Activated B cell treated with CpG ODN at 0.5 μM for 24 hours (primary cell): ENCODE data around the gene TRIM65. TPM values are rescaled to one million over a fixed set of nuclear protein-coding genes. Genes with fewer than 3 reads are reported as not detected.
A peak's percentile ranks its signal among the peaks of the same experiment; 100 is the strongest.

ENCODE experiments used
- ATAC-seq: fragments of 200-7000 bp; cut with Tn5 transposase; one replicate; pipeline ENCODE4 v1.10.0; 2021; ENCODE audit warnings: low read depth, mild to moderate bottlenecking, moderate library complexity
- CTCF ChIA-PET: fragments of 350-600 bp; sonication (Branson Sonifier 250); formaldehyde crosslinking; loops from one replicate; lab custom pipeline; 2021; ENCODE audit warnings: antibody characterized with exemption; lab: Charles Lee
- POLR2A ChIA-PET: fragments of 350-600 bp; sonication (Branson Sonifier 250); formaldehyde crosslinking; loops from one replicate; lab custom pipeline; 2021; ENCODE audit warnings: antibody characterized with exemption; lab: Charles Lee
- DNase-seq: peaks from one replicate; pipeline ENCODE4 v3.0.0; 2022
- H3K27ac Mint-ChIP-seq: one replicate; pipeline ENCODE4 v1.8.0; 2020; ENCODE audit warnings: mixed read lengths
- H3K27me3 Mint-ChIP-seq: one replicate; pipeline ENCODE4 v1.8.0; 2021; ENCODE audit warnings: mixed read lengths
- H3K36me3 Mint-ChIP-seq: one replicate; pipeline ENCODE4 v1.8.0; 2021; ENCODE audit warnings: low read depth, mixed read lengths
- H3K4me1 Mint-ChIP-seq: one replicate; pipeline ENCODE4 v1.8.0; 2021; ENCODE audit warnings: mixed read lengths
- H3K4me3 Mint-ChIP-seq: one replicate; pipeline ENCODE4 v1.8.0; 2020; ENCODE audit warnings: mild to moderate bottlenecking, mixed read lengths
- H3K9me3 Mint-ChIP-seq: one replicate; pipeline ENCODE4 v1.8.0; 2020; ENCODE audit warnings: mixed read lengths
- CTCF ChIP-seq: fragments of 200-600 bp; IDR thresholded peaks from one replicate; pipeline ENCODE4 v1.8.0; 2022; ENCODE audit warnings: antibody characterized with exemption, mild to moderate bottlenecking
- intact Hi-C: fragments of 100-400 bp; cut with micrococcal nuclease; formaldehyde crosslinking; loops from one replicate; pipeline ENCODE4 v1.15.1; 2024
- total RNA-seq: library from RNA; stranded (reverse); gene quantifications from 2 replicates; pipeline ENCODE4 v1.2.3, GENCODE V29; 2022

Gene TRIM65
- total RNA-seq, 1 donor from 2014 or later, result 22.4 TPM

GRCh38 chr17:75849724-75850123 is 47.0 kb downstream of the TRIM65 start:
- Mint-ChIP-seq H3K36me3 (peaks cover 64% of the 10 kb centered on the region), H3K27me3 (no peaks in the 10 kb centered on the region), H3K4me1 (peaks cover 40% of the 10 kb centered on the region), H3K4me3 (no peak overlapping the region), H3K27ac (no peak overlapping the region), H3K9me3 (no peaks in the 10 kb centered on the region)
- TF ChIP-seq CTCF, result no peak
- DNase-seq (no peak), ATAC-seq (no peak)
- ChIA-PET POLR2A (interaction anchor here (0.5 to 1.3 kb wide), 2 partner anchors 28 to 213 kb away, joined by 3 read pairs; partner anchors contain the start of gene TRIM47), CTCF (interaction anchor here (2.0 kb wide), 1 partner anchor 96 kb away, joined by 7 read pairs; no protein-coding TSS in a partner anchor)
- intact Hi-C loops, result loop anchor here (5.0 kb wide), 1 partner anchor 182 kb away; the partner anchor contains the start of genes RECQL5 and SAP30BP

- intact Hi-C loops, result loop anchor here (5.0 kb wide), 1 partner anchor 182 kb away; the partner anchor contains the start of genes RECQL5 and SAP30BP
- TF ChIP-seq CTCF, result no peak
- ChIA-PET CTCF (interaction anchor here (2.0 kb wide), 1 partner anchor 96 kb away, joined by 7 read pairs; no protein-coding TSS in a partner anchor), POLR2A (interaction anchor here (1.3 to 1.7 kb wide), 2 partner anchors 22 to 29 kb away, joined by 3 to 4 read pairs; partner anchors contain the start of gene TRIM47)
- Mint-ChIP-seq H3K36me3 (peaks cover 64% of the 10 kb centered on the region), H3K4me1 (peaks cover 37% of the 10 kb centered on the region), H3K4me3 (no peak overlapping the region), H3K27ac (no peak overlapping the region), H3K27me3 (no peaks in the 10 kb centered on the region), H3K9me3 (no peaks in the 10 kb centered on the region)
- ATAC-seq (no peak), DNase-seq (no peak)
These were observed 47.5 kb downstream of the TRIM65 start for GRCh38 chr17:75849279-75849646.

GRCh38 chr17:75848523-75849278 is 48.0 kb downstream of the TRIM65 start:
- Mint-ChIP-seq H3K4me3 (peak overlapping the region; percentile 15), H3K27me3 (no peaks in the 10 kb centered on the region), H3K27ac (peak overlapping the region; percentile 18), H3K4me1 (peaks cover 35% of the 10 kb centered on the region), H3K9me3 (no peaks in the 10 kb centered on the region), H3K36me3 (peaks cover 64% of the 10 kb centered on the region)
- no peak for TF ChIP-seq CTCF
- ChIA-PET CTCF (interaction anchor here (1.0 to 2.0 kb wide), 3 partner anchors 13 to 95 kb away, joined by 3 to 7 read pairs (median 3); partner anchors contain the start of gene TRIM65), POLR2A (interaction anchor here (0.6 to 1.7 kb wide), 2 partner anchors 21 to 47 kb away, joined by 3 to 4 read pairs; no protein-coding TSS in a partner anchor)
- no peak for ATAC-seq
- peak; percentile 60 for DNase-seq
- intact Hi-C loops, result loop anchor here (5.0 kb wide), 1 partner anchor 181 kb away; the partner anchor contains the start of genes RECQL5 and SAP30BP

- no peaks in the 10 kb centered on the region for H3K27me3 Mint-ChIP-seq
- POLR2A ChIA-PET, result interaction anchor here (0.6 to 5.2 kb wide), 4 partner anchors 7 to 62 kb away, joined by 3 to 101 read pairs (median 4); partner anchors contain the start of gene WBP2
- H3K9me3 Mint-ChIP-seq, result no peaks in the 10 kb centered on the region
- peak overlapping the region; percentile 18 for H3K27ac Mint-ChIP-seq
- CTCF ChIA-PET, result interaction anchor here (0.7 to 2.0 kb wide), 6 partner anchors 12 to 94 kb away, joined by 3 to 7 read pairs (median 4); partner anchors contain the start of gene TRIM65
- peak overlapping the region; percentile 15 for H3K4me3 Mint-ChIP-seq
- peaks cover 33% of the 10 kb centered on the region for H3K4me1 Mint-ChIP-seq
- no peak for TF ChIP-seq CTCF
- DNase-seq (no peak), ATAC-seq (no peak)
- peaks cover 65% of the 10 kb centered on the region for H3K36me3 Mint-ChIP-seq
- intact Hi-C loops, result loop anchor here (5.0 kb wide), 1 partner anchor 181 kb away; the partner anchor contains the start of genes RECQL5 and SAP30BP
These were observed 48.9 kb downstream of the TRIM65 start for GRCh38 chr17:75847614-75848522.
